ENCODE measurements around the gene PNLDC1. TPM values are rescaled to one million over a fixed set of nuclear protein-coding genes. Genes with fewer than 3 reads are reported as not detected.

Gene PNLDC1
- total and polyA plus RNA-seq, 2 experiments from 2014 or later, result 0.11 TPM; not detected in 1

GRCh38 chr6:159866286-159867247, 66.5 kb downstream of the PNLDC1 start:
- H3K4me2 ChIP-seq, result no peak overlapping the region
- no peak overlapping the region for H3K27ac ChIP-seq
- no peaks in the 10 kb centered on the region for H3K36me3 ChIP-seq (replicated peaks; ENCODE audit: insufficient read depth, low read depth)
- no peaks in the 10 kb centered on the region for H4K20me1 ChIP-seq (ENCODE audit: insufficient read depth, poor library complexity, severe bottlenecking)
- DNase-seq (ENCODE audit: low spot score), result no peak
- no peaks in the 10 kb centered on the region for H3K79me2 ChIP-seq
- no peaks in the 10 kb centered on the region for H3K27me3 ChIP-seq
- TF ChIP-seq EZH2phosphoT487 (IDR thresholded peaks at IDR 0.05; ENCODE audit: low read depth, severe bottlenecking, unreplicated experiment) (no peak), CTCF (IDR thresholded peaks at IDR 0.05; ENCODE audit: poor library complexity) (no peak), EZH2 (IDR thresholded peaks at IDR 0.05; ENCODE audit: borderline replicate concordance) (no peak)
- H3K9me2 ChIP-seq (replicated peaks; ENCODE audit: insufficient read depth), result no peaks in the 10 kb centered on the region
- no peak overlapping the region for H2AFZ ChIP-seq
- H3K4me3 ChIP-seq, result no peak overlapping the region
- WGBS (ENCODE audit: low lambda C conversion rate, missing lambda C conversion rate), result 94% methylated on average over 28 of the region's 28 CpGs
- H3K9me3 ChIP-seq (ENCODE audit: low read depth), result no peaks in the 10 kb centered on the region
- H3K4me1 ChIP-seq (ENCODE audit: insufficient read depth), result no peaks in the 10 kb centered on the region

Small RNA genes lying within 50 kb of the gene (small RNA-seq; reads per million reads assigned to genes)
- gene SNORA20, result 174 reads per million, percentile 98 among the genes with 10 or more reads in this experiment
- not detected for gene SNORA29

Other genes with a start within 250 kb of the PNLDC1 start
- 236 and 264 TPM in 2 replicates for gene SOD2, start 107.0 kb upstream of the PNLDC1 start, total RNA-seq
- gene SOD2, start 107.0 kb upstream of the PNLDC1 start, polyA plus RNA-seq, result 138 and 143 TPM in 2 replicates
- gene WTAP, start 72.8 kb upstream of the PNLDC1 start, total RNA-seq, result 94.8 and 101 TPM in 2 replicates
- 84.6 and 88.1 TPM in 2 replicates for gene WTAP, start 72.8 kb upstream of the PNLDC1 start, polyA plus RNA-seq
- 58.0 and 67.0 TPM in 2 replicates for gene ACAT2, start 38.2 kb upstream of the PNLDC1 start, total RNA-seq
- gene ACAT2, start 38.2 kb upstream of the PNLDC1 start, polyA plus RNA-seq, result 90.7 and 98.6 TPM in 2 replicates
- gene TCP1, start 10.7 kb upstream of the PNLDC1 start, total RNA-seq, result 156 and 166 TPM in 2 replicates
- 130 and 133 TPM in 2 replicates for gene TCP1, start 10.7 kb upstream of the PNLDC1 start, polyA plus RNA-seq
- 93.5 and 96.4 TPM in 2 replicates for gene MRPL18, start 9.8 kb upstream of the PNLDC1 start, total RNA-seq
- 84.8 and 90.5 TPM in 2 replicates for gene MRPL18, start 9.8 kb upstream of the PNLDC1 start, polyA plus RNA-seq
- not detected in 2 replicates for gene MAS1, start 90.7 kb downstream of the PNLDC1 start, total RNA-seq
- not detected in 2 replicates for gene MAS1, start 90.7 kb downstream of the PNLDC1 start, polyA plus RNA-seq
- 105 and 132 TPM in 2 replicates for gene IGF2R, start 168.8 kb downstream of the PNLDC1 start, total RNA-seq
- 56.1 and 61.2 TPM in 2 replicates for gene IGF2R, start 168.8 kb downstream of the PNLDC1 start, polyA plus RNA-seq

All from hepatocyte (in vitro differentiated cells).